Left ventricle myocardium superior (tissue), 1 donor: ENCODE data around the gene ABHD12. TPM values are rescaled to one million over a fixed set of nuclear protein-coding genes. Genes with fewer than 3 reads are reported as not detected.

Source experiments
- ATAC-seq: fragments of 200-7000 bp; cut with Tn5 transposase; one replicate; pipeline ENCODE4 v1.9.1; 2020; ENCODE audit warnings: mild to moderate bottlenecking, moderate library complexity
- DNase-seq: peaks from one replicate; pipeline ENCODE4 v3.0.0-alpha.2; 2020
- intact Hi-C: fragments of 100-400 bp; cut with micrococcal nuclease; formaldehyde crosslinking; loops from one replicate; pipeline ENCODE4 v1.11.0; 2022
- total RNA-seq: library from RNA; stranded (reverse); fragmentation: NEBNext Ultra II Directional; extraction: Animal tissue kit (Norgen Biotek cat#: 25700); gene quantifications from one replicate; pipeline ENCODE4 v1.2.1, GENCODE V29; 2021
- donor health status: DM: no; HTN: yes; CAD: no; lungs with severe emphysema.

The ABHD12 gene
- total RNA-seq, 1 donor from 2014 or later, result 21.3 TPM

DNA sequence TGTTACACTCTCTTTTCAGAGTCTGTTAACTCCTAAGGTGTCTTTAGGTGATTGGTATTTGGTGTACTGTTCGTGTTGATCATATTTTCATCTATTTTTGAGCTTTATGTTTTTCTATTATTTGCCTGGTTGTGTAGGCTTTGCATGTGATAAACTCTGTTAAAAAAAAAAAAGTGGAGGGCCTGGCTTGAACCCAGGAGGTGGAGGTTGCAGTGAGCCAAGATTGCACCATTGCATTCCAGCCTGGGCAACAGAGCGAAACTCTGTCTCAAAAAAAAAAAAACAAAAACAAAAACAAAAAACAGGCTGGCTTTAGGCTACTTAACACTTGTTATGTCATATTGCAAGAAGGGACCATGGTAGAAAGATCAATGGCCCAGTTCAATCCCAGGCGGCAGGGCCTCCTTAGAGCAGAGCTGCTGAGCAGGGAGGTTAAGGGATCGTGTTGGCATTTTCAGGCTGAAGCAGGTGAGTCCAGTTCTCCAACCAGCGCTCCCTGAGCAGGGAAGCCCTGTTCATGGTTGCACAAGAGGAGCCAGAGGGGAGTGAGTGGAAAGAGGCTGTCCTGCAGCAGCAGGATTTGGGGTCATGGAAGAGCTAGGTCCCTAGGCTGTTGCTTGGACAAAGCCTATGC is 134.3 kb downstream of the ABHD12 start:
- peak; percentile 37 for ATAC-seq
- no peak for DNase-seq
- intact Hi-C loops, result loop anchor here (10.0 kb wide), 1 partner anchor 62 kb away; the partner anchor contains the start of gene ENTPD6

DNA sequence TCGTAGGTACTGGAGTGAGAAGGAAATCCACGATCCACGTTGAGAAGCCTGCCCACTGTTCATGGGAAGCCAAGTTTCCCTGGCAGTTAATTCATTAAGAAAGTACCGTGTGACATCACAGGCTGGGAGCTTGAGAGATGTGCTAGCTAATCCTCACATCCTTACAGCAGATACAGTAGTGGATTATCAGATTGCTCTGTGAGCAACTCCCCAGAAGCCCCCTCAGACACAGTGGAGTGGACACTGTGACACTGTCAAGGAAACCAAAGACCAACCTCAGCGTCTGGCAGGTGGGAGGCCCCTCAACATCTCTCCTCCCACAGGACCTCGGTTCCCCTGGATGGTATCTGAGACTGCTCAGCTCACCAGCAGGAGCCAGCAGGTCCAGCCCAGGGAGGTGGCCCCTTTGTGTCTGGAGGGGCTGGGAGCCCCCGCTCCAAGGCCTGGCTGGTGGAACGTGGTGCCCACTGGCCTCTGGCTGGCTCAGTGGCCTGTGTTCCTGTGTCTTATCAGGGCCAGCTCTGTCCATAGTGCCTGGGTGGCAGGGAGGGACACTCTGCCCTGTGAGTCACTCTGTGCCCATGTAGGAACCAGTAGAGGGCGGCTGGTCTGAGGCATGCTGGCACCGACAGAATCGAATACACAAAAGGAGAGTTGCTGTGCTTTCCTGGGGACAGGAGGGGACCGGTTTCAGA is 135.5 kb downstream of the ABHD12 start:
- intact Hi-C loops, result loop anchor here (10.0 kb wide), 1 partner anchor 60 kb away; the partner anchor contains the start of gene ENTPD6

DNA sequence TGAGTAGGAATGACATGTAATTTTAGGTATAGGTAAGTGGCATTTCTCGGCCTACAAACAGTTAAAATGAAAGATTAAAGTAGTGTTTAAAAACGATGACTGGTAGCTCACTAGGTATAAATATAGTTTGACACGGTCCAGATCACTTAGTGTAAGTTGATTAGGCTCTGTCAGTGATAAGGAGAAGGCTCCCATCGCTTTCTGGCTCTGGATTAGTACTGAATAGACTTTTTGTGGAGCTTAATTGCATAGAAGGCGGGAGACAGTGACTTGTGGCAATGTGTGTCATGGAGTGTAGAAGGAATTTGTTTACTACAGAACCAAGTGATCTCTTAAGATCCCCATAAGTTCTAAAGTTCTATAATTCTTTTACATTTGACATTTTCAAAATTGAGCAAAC is 136.1 kb downstream of the ABHD12 start:
- DNase-seq (no peak), ATAC-seq (peak; percentile 61)
- intact Hi-C loops, result loop anchor here (10.0 kb wide), 1 partner anchor 60 kb away; the partner anchor contains the start of gene ENTPD6

More for the DNA sequence above, 135.5 kb downstream of the ABHD12 start:
- DNase-seq, result peak; percentile 78
- peak; percentile 90 for ATAC-seq

GRCh38 chr20:25253606-25254275 is 136.9 kb downstream of the ABHD12 start:
- DNase-seq (no peak), ATAC-seq (no peak)
- intact Hi-C loops, result loop anchor here (10.0 kb wide), 1 partner anchor 59 kb away; the partner anchor contains the start of gene ENTPD6

GRCh38 chr20:25252686-25253421 is 137.8 kb downstream of the ABHD12 start:
- intact Hi-C loops, result loop anchor here (10.0 kb wide), 1 partner anchor 58 kb away; the partner anchor contains the start of gene ENTPD6
- DNase-seq, result no peak
- peak; percentile 5 for ATAC-seq

DNA sequence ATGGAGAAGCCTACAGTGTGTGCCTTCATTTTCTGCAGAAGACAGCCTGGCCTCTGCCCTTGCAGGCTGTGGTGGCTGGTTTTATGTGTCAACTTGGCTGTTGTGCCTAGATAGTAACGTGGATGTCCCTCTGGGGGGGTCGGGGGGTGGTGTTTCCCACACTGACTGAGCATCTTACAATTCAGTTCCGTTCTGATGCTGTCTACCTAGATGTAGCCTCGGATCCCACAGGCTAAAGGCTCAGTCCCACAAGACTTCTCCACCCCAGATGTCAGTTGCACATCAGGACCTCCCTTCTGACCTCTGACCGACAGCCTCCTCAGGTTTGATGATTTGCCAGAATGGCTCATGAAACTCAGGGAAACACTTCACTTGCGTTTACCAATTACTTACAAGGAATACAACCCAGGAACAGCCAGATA is 138.4 kb downstream of the ABHD12 start:
- ATAC-seq, result no peak
- intact Hi-C loops, result loop anchor here (10.0 kb wide), 1 partner anchor 57 kb away; the partner anchor contains the start of gene ENTPD6
- DNase-seq, result no peak

- no peak for DNase-seq
- intact Hi-C loops, result loop anchor here (10.0 kb wide), 1 partner anchor 57 kb away; the partner anchor contains the start of gene ENTPD6
- ATAC-seq, result no peak
Observed at GRCh38 chr20:25251558-25251957, 139.1 kb downstream of the ABHD12 start.

DNA sequence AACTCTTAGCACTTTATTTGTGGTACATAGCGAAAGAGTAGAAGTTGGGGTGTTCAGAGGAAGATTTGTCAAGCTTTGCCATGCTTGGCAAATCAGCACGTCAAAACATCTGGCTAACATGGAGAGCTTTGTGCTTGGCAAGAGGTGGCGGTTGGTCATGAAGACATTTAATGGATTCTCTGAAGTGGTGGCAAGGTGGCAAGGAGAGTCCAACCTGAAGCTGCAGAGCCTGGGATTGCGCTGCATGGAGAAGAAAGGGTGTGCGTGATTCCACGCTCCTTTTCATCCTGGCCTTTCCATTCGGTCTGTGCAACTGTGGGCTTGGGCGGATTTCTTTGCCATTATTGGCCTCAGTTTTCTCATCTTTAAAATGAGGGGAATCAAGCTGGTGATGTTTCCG is 139.6 kb downstream of the ABHD12 start:
- ATAC-seq (no peak), DNase-seq (no peak)
- intact Hi-C loops, result loop anchor here (10.0 kb wide), 1 partner anchor 56 kb away; the partner anchor contains the start of gene ENTPD6

DNA sequence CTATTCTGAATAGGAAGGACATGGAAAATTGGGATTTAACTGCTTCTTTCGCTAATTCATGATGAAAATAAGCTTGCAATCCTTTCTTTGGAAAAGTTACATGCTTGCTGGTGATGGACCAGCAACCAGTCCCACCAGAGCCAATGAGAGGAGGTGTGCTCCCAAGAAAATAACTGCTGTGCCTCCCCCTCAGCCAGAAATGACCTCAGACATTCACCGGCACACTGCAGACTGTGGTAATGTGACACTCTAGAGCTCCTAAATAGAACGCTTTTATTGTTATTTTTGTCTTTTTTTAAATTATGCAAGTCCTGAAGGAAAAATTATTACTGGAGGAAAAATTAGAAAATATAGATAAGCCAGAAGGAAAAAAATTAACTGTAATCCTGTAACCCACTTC is 140.1 kb downstream of the ABHD12 start:
- ATAC-seq (no peak), DNase-seq (no peak)
- intact Hi-C loops, result loop anchor here (10.0 kb wide), 1 partner anchor 56 kb away; the partner anchor contains the start of gene ENTPD6

Other genes starting within 250 kb of the ABHD12 start
- gene ENTPD6, start 195.1 kb downstream of the ABHD12 start, total RNA-seq, result 130 TPM
- gene PYGB, start 142.8 kb downstream of the ABHD12 start, total RNA-seq, result 205 TPM
- 0.94 TPM for gene GINS1, start 16.8 kb upstream of the ABHD12 start, total RNA-seq
- 7.6 TPM for gene NINL, start 194.7 kb upstream of the ABHD12 start, total RNA-seq
- gene NANP, start 233.2 kb upstream of the ABHD12 start, total RNA-seq, result 3.6 TPM